PC-9 (cell line): ENCODE measurements around the gene PANX3. TPM values are rescaled to one million over a fixed set of nuclear protein-coding genes. Genes with fewer than 3 reads are reported as not detected.

Experiments
- Bru-seq: library from RNA; stranded (reverse); fragments of 400-500 nt; gene quantifications from one replicate; lab custom pipeline; 2021; lab: Mats Ljungman, UMichigan
- BruChase-seq, 2 experiments: library from RNA; stranded (reverse); fragments of 400-500 nt; gene quantifications; one replicate each; lab custom pipeline; 2021; lab: Mats Ljungman, UMichigan
- BruUV-seq: library from RNA; stranded (reverse); fragments of 400-500 nt; replicated peaks from 2 replicates; lab custom pipeline; 2021; lab: Mats Ljungman, UMichigan
- CTCF ChIA-PET: fragments of 300-600 bp; sonication (Branson Sonifier 250); formaldehyde crosslinking; loops from one replicate; lab custom pipeline; 2022; ENCODE audit warnings: antibody characterized with exemption; lab: Charles Lee
- POLR2A ChIA-PET: fragments of 300-600 bp; sonication (Branson Sonifier 250); formaldehyde crosslinking; loops from one replicate; lab custom pipeline; 2022; ENCODE audit warnings: antibody characterized with exemption; ENCODE audit not compliant: unreplicated experiment; lab: Charles Lee
- DNase-seq, 2 experiments: peaks; one replicate each; pipeline versions ENCODE4 v3.0.0 to v3.0.0-alpha.2; 2015 to 2022; ENCODE audit warnings: mixed read lengths in 1 of 2
- H2AFZ ChIP-seq: fragments of 200-600 bp; sonication (generic); 2 replicates; pipeline ENCODE4 v1.8.1; 2017; ENCODE audit warnings: antibody characterized with exemption
- H3F3A ChIP-seq: fragments of 200-600 bp; sonication (generic); 2 replicates; pipeline ENCODE4 v1.8.1; 2017; ENCODE audit warnings: antibody characterized with exemption, mild to moderate bottlenecking, low read depth; ENCODE audit not compliant: insufficient read depth
- H3K27ac ChIP-seq: fragments of 200-600 bp; sonication (generic); 2 replicates; pipeline ENCODE4 v1.6.1; 2016; ENCODE audit warnings: mixed run types
- H3K27me3 ChIP-seq: fragments of 200-600 bp; sonication (generic); 2 replicates; pipeline ENCODE4 v1.6.1; 2016; ENCODE audit warnings: low read depth, mixed run types; ENCODE audit not compliant: insufficient read depth
- H3K36me3 ChIP-seq: fragments of 200-600 bp; sonication (generic); 2 replicates; pipeline ENCODE4 v1.6.1; 2016; ENCODE audit warnings: low read depth, mixed run types
- H3K4me1 ChIP-seq: fragments of 200-600 bp; sonication (generic); replicated peaks from 2 replicates; pipeline ENCODE4 v1.6.1; 2016; ENCODE audit warnings: mixed run types; ENCODE audit not compliant: insufficient read depth
- H3K4me2 ChIP-seq: fragments of 200-600 bp; sonication (generic); 2 replicates; pipeline ENCODE4 v1.6.1; 2017; ENCODE audit warnings: mixed run types
- H3K4me3 ChIP-seq: fragments of 200-600 bp; sonication (generic); 2 replicates; pipeline ENCODE4 v1.6.1; 2016; ENCODE audit warnings: mixed run types
- H3K79me2 ChIP-seq: fragments of 200-600 bp; sonication (generic); 2 replicates; pipeline ENCODE4 v1.6.1; 2017; ENCODE audit warnings: low read depth, mixed run types
- H3K9me2 ChIP-seq: fragments of 200-600 bp; sonication (generic); 2 replicates; pipeline ENCODE4 v1.8.1; 2017; ENCODE audit warnings: mild to moderate bottlenecking; ENCODE audit not compliant: insufficient read depth
- H3K9me3 ChIP-seq: fragments of 200-600 bp; sonication (generic); 2 replicates; pipeline ENCODE4 v1.8.1; 2016; ENCODE audit warnings: low read depth; ENCODE audit not compliant: insufficient read depth
- H4K20me1 ChIP-seq: fragments of 200-600 bp; sonication (generic); 2 replicates; pipeline ENCODE4 v1.8.1; 2017; ENCODE audit not compliant: insufficient read depth
- EZH2 ChIP-seq: fragments of 200-600 bp; sonication (generic); IDR thresholded peaks from 2 replicates; pipeline ENCODE4 v1.8.0; 2017; ENCODE audit warnings: antibody characterized with exemption, low read depth
- intact Hi-C: fragments of 100-400 bp; cut with micrococcal nuclease; formaldehyde crosslinking; loops from one replicate; pipeline ENCODE4 v1.10.0; 2022; ENCODE audit not compliant: unreplicated experiment
- long read RNA-seq: library from polyadenylated mRNA; stranded (forward); transcript quantifications from one replicate; pipeline ENCODE4 v2.0.0, GENCODE V29; 2022
- total RNA-seq: library from RNA; stranded (reverse); gene quantifications from 2 replicates; pipeline ENCODE4 v1.2.3, GENCODE V29; 2021
- TF ChIP-seq, protein P1 (sequence below): fragments of 200-600 bp; sonication (generic); conservative IDR thresholded peaks from 2 replicates; pipeline ENCODE4 v1.6.1; 2017; ENCODE audit warnings: mixed run types, antibody characterized with exemption, mild to moderate bottlenecking, moderate library complexity

The PANX3 gene, protein sequence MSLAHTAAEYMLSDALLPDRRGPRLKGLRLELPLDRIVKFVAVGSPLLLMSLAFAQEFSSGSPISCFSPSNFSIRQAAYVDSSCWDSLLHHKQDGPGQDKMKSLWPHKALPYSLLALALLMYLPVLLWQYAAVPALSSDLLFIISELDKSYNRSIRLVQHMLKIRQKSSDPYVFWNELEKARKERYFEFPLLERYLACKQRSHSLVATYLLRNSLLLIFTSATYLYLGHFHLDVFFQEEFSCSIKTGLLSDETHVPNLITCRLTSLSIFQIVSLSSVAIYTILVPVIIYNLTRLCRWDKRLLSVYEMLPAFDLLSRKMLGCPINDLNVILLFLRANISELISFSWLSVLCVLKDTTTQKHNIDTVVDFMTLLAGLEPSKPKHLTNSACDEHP
- total RNA-seq, result not detected in 2 replicates
- not detected for Bru-seq, nascent RNA
- not detected for BruChase-seq, experiment 1, labeled RNA remaining after a 2-hour chase
- not detected for BruChase-seq, experiment 2, labeled RNA remaining after a 6-hour chase
- long read RNA-seq, result 0 reads

DNA sequence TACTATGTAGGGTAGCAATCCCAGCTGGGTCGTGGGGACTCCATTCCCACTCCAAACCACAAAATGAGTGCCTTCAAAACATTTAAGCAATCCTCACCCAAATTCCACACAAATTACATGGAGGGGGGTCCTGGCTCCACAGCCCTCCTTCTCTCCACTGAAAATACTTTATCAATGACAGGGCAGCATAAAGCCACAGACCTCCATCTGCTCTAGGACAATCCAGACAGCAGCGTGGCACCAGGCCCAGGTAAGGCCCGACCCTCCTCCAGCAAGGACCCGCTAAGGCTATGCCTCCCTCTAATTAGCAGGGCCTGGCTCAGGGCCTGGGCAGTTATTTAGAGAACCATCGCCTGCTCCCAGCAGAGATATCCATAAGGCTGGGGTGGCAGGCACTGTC is at the start of gene PANX3:
TSS of gene PANX3 (plus strand) at position 365 of the 400 bp plus-strand sequence. CDS start 129 bp downstream, outside the sequence.
- BruUV-seq, result no TSS peak
- no peak within 1 kb of the TSS for H3K27ac ChIP-seq

DNA sequence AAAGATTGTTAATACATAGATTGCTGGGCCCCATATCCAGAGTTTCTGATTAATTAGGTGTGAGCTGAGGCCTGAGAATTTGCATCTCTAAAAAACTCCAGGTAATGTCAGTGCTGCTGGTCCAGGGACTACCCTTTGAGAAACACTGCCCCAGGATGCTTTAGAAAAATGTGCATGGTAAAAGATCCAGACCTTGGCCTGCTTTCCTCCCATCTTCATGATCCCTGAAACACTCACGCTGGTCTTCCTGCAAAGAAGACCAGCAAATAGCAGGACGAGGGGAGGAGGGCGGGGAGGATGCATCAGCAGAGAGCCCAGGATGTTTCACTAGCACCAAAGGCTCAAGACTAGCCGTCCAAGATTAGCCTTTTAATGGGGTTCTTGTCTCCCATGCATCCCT is 41.5 kb upstream of the PANX3 start, which contains the start of gene OR8A1:
TSS of gene OR8A1 (plus strand) at position 301 of the 400 bp plus-strand sequence. CDS start 123 bp downstream, outside the sequence.
- Histone ChIP-seq H3K36me3 (no peaks in the 10 kb centered on the region), H3K4me1 (no peaks in the 10 kb centered on the region), H2AFZ (no peak within 1 kb of the TSS), H3K4me3 (no peak within 1 kb of the TSS), H3K27me3 (peaks cover 21% of the 10 kb centered on the region), H3K27ac (no peak within 1 kb of the TSS), H4K20me1 (no peaks in the 10 kb centered on the region; the same call in 1 of the 2 replicates), H3K4me2 (no peak within 1 kb of the TSS), H3K9me2 (no peaks in the 10 kb centered on the region), H3K79me2 (no peaks in the 10 kb centered on the region), H3K9me3 (no peaks in the 10 kb centered on the region), H3F3A (no peaks in the 10 kb centered on the region)
- TF ChIP-seq EZH2, result no peak
- TF ChIP-seq, protein P1, sequence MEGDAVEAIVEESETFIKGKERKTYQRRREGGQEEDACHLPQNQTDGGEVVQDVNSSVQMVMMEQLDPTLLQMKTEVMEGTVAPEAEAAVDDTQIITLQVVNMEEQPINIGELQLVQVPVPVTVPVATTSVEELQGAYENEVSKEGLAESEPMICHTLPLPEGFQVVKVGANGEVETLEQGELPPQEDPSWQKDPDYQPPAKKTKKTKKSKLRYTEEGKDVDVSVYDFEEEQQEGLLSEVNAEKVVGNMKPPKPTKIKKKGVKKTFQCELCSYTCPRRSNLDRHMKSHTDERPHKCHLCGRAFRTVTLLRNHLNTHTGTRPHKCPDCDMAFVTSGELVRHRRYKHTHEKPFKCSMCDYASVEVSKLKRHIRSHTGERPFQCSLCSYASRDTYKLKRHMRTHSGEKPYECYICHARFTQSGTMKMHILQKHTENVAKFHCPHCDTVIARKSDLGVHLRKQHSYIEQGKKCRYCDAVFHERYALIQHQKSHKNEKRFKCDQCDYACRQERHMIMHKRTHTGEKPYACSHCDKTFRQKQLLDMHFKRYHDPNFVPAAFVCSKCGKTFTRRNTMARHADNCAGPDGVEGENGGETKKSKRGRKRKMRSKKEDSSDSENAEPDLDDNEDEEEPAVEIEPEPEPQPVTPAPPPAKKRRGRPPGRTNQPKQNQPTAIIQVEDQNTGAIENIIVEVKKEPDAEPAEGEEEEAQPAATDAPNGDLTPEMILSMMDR, result no peak
- BruUV-seq, result no TSS peak
- ChIA-PET POLR2A (no interaction called here), CTCF (no interaction called here)
- DNase-seq, result no peak
- intact Hi-C loops, result no loop called here

More for the DNA sequence above, at the start of gene PANX3:
- no peak for DNase-seq
- intact Hi-C loops, result no loop called here
- no peak for TF ChIP-seq EZH2
- TF ChIP-seq, protein P1, result no peak
- Histone ChIP-seq H3K9me3 (no peaks in the 10 kb centered on the region), H3K4me2 (no peak within 1 kb of the TSS), H3K4me3 (no peak within 1 kb of the TSS), H3K27me3 (peaks cover 27% of the 10 kb centered on the region; the same call in 1 of the 2 replicates), H3K4me1 (no peaks in the 10 kb centered on the region), H3K79me2 (no peaks in the 10 kb centered on the region), H2AFZ (no peak within 1 kb of the TSS), H4K20me1 (no peaks in the 10 kb centered on the region), H3K9me2 (no peaks in the 10 kb centered on the region), H3K36me3 (no peaks in the 10 kb centered on the region), H3F3A (no peaks in the 10 kb centered on the region)
- CTCF ChIA-PET, result no interaction called here
- POLR2A ChIA-PET, result no interaction called here

DNA sequence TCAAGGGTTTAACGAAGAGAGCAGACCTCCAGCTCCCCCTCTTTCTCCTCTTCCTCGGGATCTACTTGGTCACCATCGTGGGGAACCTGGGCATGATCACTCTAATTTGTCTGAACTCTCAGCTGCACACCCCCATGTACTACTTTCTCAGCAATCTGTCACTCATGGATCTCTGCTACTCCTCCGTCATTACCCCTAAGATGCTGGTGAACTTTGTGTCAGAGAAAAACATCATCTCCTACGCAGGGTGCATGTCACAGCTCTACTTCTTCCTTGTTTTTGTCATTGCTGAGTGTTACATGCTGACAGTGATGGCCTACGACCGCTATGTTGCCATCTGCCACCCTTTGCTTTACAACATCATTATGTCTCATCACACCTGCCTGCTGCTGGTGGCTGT is 41.1 kb upstream of the PANX3 start:
- H3K27me3 ChIP-seq, result peaks cover 18% of the 10 kb centered on the region

More for the DNA sequence above, 41.1 kb upstream of the PANX3 start:
- no peak for DNase-seq
- H3K4me3 ChIP-seq, result no peak overlapping the region
- ChIA-PET CTCF (no interaction called here), POLR2A (no interaction called here)
- H3K4me2 ChIP-seq, result no peak overlapping the region
- no peaks in the 10 kb centered on the region for H3K9me2 ChIP-seq
- no peaks in the 10 kb centered on the region for H3K4me1 ChIP-seq
- BruUV-seq, result no TSS peak
- H3K36me3 ChIP-seq, result no peaks in the 10 kb centered on the region
- no peak for TF ChIP-seq EZH2
- TF ChIP-seq, protein P1, result no peak
- no peak overlapping the region for H3K27ac ChIP-seq
- no peak overlapping the region for H2AFZ ChIP-seq
- H4K20me1 ChIP-seq, result no peaks in the 10 kb centered on the region; the same call in 1 of the 2 replicates
- H3K9me3 ChIP-seq, result no peaks in the 10 kb centered on the region
- H3K79me2 ChIP-seq, result no peaks in the 10 kb centered on the region
- intact Hi-C loops, result no loop called here
- no peaks in the 10 kb centered on the region for H3F3A ChIP-seq
